ENCODE measurements around the gene GOLGA3. TPM values are rescaled to one million over a fixed set of nuclear protein-coding genes. Genes with fewer than 3 reads are reported as not detected.
A peak's percentile ranks its signal among the peaks of the same experiment; 100 is the strongest.

Gene GOLGA3
- total RNA-seq, 4 donors from 2014 or later = 37.0 to 62.2 (median 54.0) TPM

- no peak for DNase-seq
- H3K27me3 ChIP-seq = no peaks in the 10 kb centered on the region
- no peak overlapping the region for H3K4me3 ChIP-seq
- peaks cover 32 to 99% (median 43%) of the 10 kb centered on the region in 3 donors for H3K36me3 ChIP-seq
- peaks cover 0 to 8% (median 0%) of the 10 kb centered on the region in 3 donors for H3K4me1 ChIP-seq
- intact Hi-C loops (cut with DNase I) = no loop called here
- H3K9me3 ChIP-seq = no peaks in the 10 kb centered on the region
- TF ChIP-seq POLR2A (IDR thresholded peaks at IDR 0.05) = no peak
- no peak for TF ChIP-seq CTCF (IDR thresholded peaks at IDR 0.05)
- no peak overlapping the region for H3K27ac ChIP-seq
- WGBS, 2 donors = 94 to 97% methylated on average over 14 to 23 of the region's 24 CpGs
These were observed 53.0 kb downstream of the GOLGA3 start for GRCh38 chr12:132775502-132776229.

- no peak for DNase-seq
- H3K27ac ChIP-seq = no peak overlapping the region
- no peaks in the 10 kb centered on the region for H3K9me3 ChIP-seq
- TF ChIP-seq POLR2A (IDR thresholded peaks at IDR 0.05) = no peak
- TF ChIP-seq CTCF (IDR thresholded peaks at IDR 0.05) = no peak
- H3K4me1 ChIP-seq = peaks cover 0 to 9% (median 0%) of the 10 kb centered on the region in 3 donors
- intact Hi-C loops (cut with DNase I) = no loop called here
- no peak overlapping the region for H3K4me3 ChIP-seq
- H3K27me3 ChIP-seq = no peaks in the 10 kb centered on the region
- 88 to 91% methylated on average over 23 to 26 of the region's 30 CpGs for whole genome bisulfite sequencing, 2 donors
- H3K36me3 ChIP-seq = peaks cover 29 to 99% (median 38%) of the 10 kb centered on the region in 3 donors
These were observed 53.9 kb downstream of the GOLGA3 start for GRCh38 chr12:132774646-132775275.

- H3K27ac ChIP-seq = no peak overlapping the region
- DNase-seq = no peak
- no peaks in the 10 kb centered on the region for H3K9me3 ChIP-seq
- WGBS, 2 donors = 97% methylated on average over 10 of the region's 18 CpGs; no CpG with 5 or more reads in 1 of the 2 donors
- peaks cover 0 to 15% (median 0%) of the 10 kb centered on the region in 3 donors for H3K4me1 ChIP-seq
- H3K27me3 ChIP-seq = no peaks in the 10 kb centered on the region
- H3K4me3 ChIP-seq = no peak overlapping the region
- H3K36me3 ChIP-seq = peaks cover 29 to 99% (median 42%) of the 10 kb centered on the region in 3 donors
- intact Hi-C loops (cut with DNase I) = no loop called here
- no peak for TF ChIP-seq POLR2A (IDR thresholded peaks at IDR 0.05)
- TF ChIP-seq CTCF (IDR thresholded peaks at IDR 0.05) = no peak
These were observed 54.5 kb downstream of the GOLGA3 start for GRCh38 chr12:132774159-132774558.

GRCh38 chr12:132773077-132773955, 55.4 kb downstream of the GOLGA3 start:
- peak overlapping the region in 1 of 4 donors; percentile 0 for H3K27ac ChIP-seq
- no peaks in the 10 kb centered on the region for H3K27me3 ChIP-seq
- TF ChIP-seq POLR2A (IDR thresholded peaks at IDR 0.05) (no peak), CTCF (IDR thresholded peaks at IDR 0.05) (no peak)
- no peak for DNase-seq
- H3K9me3 ChIP-seq = no peaks in the 10 kb centered on the region
- 83 to 88% methylated on average over 20 to 31 of the region's 41 CpGs for whole genome bisulfite sequencing, 2 donors
- intact Hi-C loops (cut with DNase I) = no loop called here
- peaks cover 0 to 23% (median 0%) of the 10 kb centered on the region in 3 donors for H3K4me1 ChIP-seq
- H3K4me3 ChIP-seq = no peak overlapping the region
- peaks cover 29 to 95% (median 43%) of the 10 kb centered on the region in 3 donors for H3K36me3 ChIP-seq

All from esophagus squamous epithelium (tissue), 5 donors.